CD8-positive, alpha-beta memory T cell (primary cell): ENCODE measurements around the gene USH2A. TPM values are rescaled to one million over a fixed set of nuclear protein-coding genes. Genes with fewer than 3 reads are reported as not detected.

ENCODE experiments used
- CTCF ChIA-PET: fragments of 350-600 bp; sonication (Branson Sonifier 250); formaldehyde crosslinking; loops from one replicate; lab custom pipeline; 2021; ENCODE audit warnings: antibody characterized with exemption; lab: Charles Lee
- POLR2A ChIA-PET: fragments of 350-600 bp; sonication (Branson Sonifier 250); formaldehyde crosslinking; loops from one replicate; lab custom pipeline; 2021; ENCODE audit warnings: antibody characterized with exemption; lab: Charles Lee
- DNase-seq, 5 donors: peaks; one replicate each; pipeline versions ENCODE4 v3.0.0 to v3.0.0-alpha.2; 2020 to 2022; ENCODE audit warnings: mixed read lengths in 1 of 5
- H3K27ac ChIP-seq: one replicate; pipeline ENCODE4 v1.7.0; 2013; ENCODE audit warnings: low read depth, mild to moderate bottlenecking, low read length, moderate library complexity
- H3K27me3 ChIP-seq: 2 replicates; pipeline ENCODE4 v1.7.0; 2013; ENCODE audit warnings: low read length, mild to moderate bottlenecking; ENCODE audit not compliant: insufficient read depth, poor library complexity, severe bottlenecking
- H3K36me3 ChIP-seq: 2 replicates; pipeline ENCODE4 v1.7.0; 2013; ENCODE audit warnings: mild to moderate bottlenecking, low read length, moderate library complexity; ENCODE audit not compliant: insufficient read depth
- H3K4me1 ChIP-seq: 2 replicates; pipeline ENCODE4 v1.7.0; 2013; ENCODE audit warnings: mild to moderate bottlenecking, low read length, moderate library complexity; ENCODE audit not compliant: insufficient read depth
- H3K4me3 ChIP-seq: 2 replicates; pipeline ENCODE4 v1.7.0; 2013; ENCODE audit warnings: mild to moderate bottlenecking, low read length
- H3K9me3 ChIP-seq: 2 replicates; pipeline ENCODE4 v1.7.0; 2013; ENCODE audit warnings: mild to moderate bottlenecking, low read length
- H3K27ac Mint-ChIP-seq, 8 donors: one replicate each; pipeline ENCODE4 v1.8.0; 2020 to 2021; ENCODE audit warnings: mixed read lengths in 8 of 8, mild to moderate bottlenecking in 6 of 8, inconsistent platforms in 3 of 8, moderate library complexity in 3 of 8
- H3K27me3 Mint-ChIP-seq, 2 donors: one replicate each; pipeline ENCODE4 v1.8.0; 2020 to 2021; ENCODE audit warnings: mixed read lengths in 2 of 2, mild to moderate bottlenecking in 1 of 2, moderate library complexity in 1 of 2
- H3K36me3 Mint-ChIP-seq, 3 donors: one replicate each; pipeline ENCODE4 v1.8.0; 2020 to 2021; ENCODE audit warnings: mixed read lengths in 3 of 3, inconsistent platforms in 1 of 3, mild to moderate bottlenecking in 1 of 3
- H3K4me1 Mint-ChIP-seq, 3 donors: one replicate each; pipeline ENCODE4 v1.8.0; 2020 to 2021; ENCODE audit warnings: mixed read lengths in 3 of 3, inconsistent platforms in 1 of 3, mild to moderate bottlenecking in 1 of 3
- H3K4me3 Mint-ChIP-seq, 7 donors: one replicate each; pipeline ENCODE4 v1.8.0; 2020 to 2021; ENCODE audit warnings: mixed read lengths in 7 of 7, mild to moderate bottlenecking in 6 of 7, moderate library complexity in 4 of 7, inconsistent platforms in 2 of 7
- H3K9me3 Mint-ChIP-seq, 5 donors: one replicate each; pipeline ENCODE4 v1.8.0; 2020 to 2022; ENCODE audit warnings: mixed read lengths in 5 of 5, mild to moderate bottlenecking in 3 of 5, moderate library complexity in 2 of 5, inconsistent platforms in 1 of 5
- polyA plus RNA-seq: library from polyadenylated mRNA; unstranded; fragments of 300-500 nt; fragmentation: Illumina TruSeq; gene quantifications from one replicate; pipeline ENCODE4 v1.2.3, GENCODE V29; 2021
- total RNA-seq, 2 experiments: library from RNA; stranded (reverse); gene quantifications; one replicate each; pipeline ENCODE4 v1.2.3, GENCODE V29; 2021

USH2A gene
- total and polyA plus RNA-seq, 3 experiments from 2014 or later: not detected

- ChIA-PET POLR2A (no interaction called here), CTCF (no interaction called here)
- no peaks in the 10 kb centered on the region for H3K36me3 Mint-ChIP-seq
- H3K27me3 Mint-ChIP-seq: no peaks in the 10 kb centered on the region
- H3K36me3 ChIP-seq: no peaks in the 10 kb centered on the region
- H3K27me3 ChIP-seq: no peaks in the 10 kb centered on the region
- no peaks in the 10 kb centered on the region for H3K4me1 ChIP-seq
- H3K4me3 Mint-ChIP-seq: no peak overlapping the region
- no peak overlapping the region for H3K4me3 ChIP-seq
- no peak overlapping the region for H3K27ac ChIP-seq
- H3K27ac Mint-ChIP-seq: no peak overlapping the region
- no peaks in the 10 kb centered on the region for H3K4me1 Mint-ChIP-seq
- no peak for DNase-seq
- H3K9me3 ChIP-seq: no peaks in the 10 kb centered on the region
- H3K9me3 Mint-ChIP-seq: peaks cover 9 to 40% (median 24%) of the 10 kb centered on the region in 5 donors
Measured at GRCh38 chr1:216457356-216457755, 34.1 kb upstream of the USH2A start.

DNA sequence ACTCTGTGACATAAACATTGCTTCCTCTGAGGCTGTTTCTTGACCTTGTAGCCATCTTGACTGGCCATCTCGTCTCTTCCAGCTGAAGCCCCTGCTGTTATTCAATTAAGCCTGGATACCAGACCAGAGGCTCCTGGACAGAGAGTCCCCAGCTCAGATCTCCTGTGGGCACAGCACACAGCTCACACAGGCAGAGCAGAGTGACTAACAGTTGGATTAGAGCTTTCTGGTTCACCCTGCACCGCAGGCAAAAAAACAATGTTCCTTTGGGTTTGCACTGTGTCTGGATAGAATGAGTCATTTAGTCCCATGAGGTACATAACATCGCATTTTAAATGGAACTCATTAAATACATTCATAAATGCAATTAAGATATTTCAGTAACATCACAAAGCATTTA is 33.4 kb upstream of the USH2A start:
- CTCF ChIA-PET: no interaction called here

DNA sequence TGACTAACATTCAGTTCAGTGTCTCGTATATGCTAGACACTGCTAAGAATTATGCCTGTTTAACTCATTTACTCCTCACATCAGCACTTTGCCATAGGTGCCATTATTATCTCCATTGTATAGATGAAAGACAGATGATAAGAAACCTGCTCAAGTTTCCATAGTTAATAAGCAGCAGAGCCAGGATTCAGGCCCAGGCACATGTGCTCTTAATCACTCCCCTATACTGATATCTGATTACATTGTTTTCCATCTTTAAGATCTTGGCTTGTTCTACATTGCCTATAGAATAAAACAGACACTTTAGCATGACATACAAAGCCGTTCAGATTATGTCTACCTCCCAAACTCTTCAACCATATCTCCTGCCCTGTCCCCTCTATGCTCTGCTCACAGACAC is 30.5 kb upstream of the USH2A start:
- H3K27ac ChIP-seq: no peak overlapping the region
- Mint-ChIP-seq H3K9me3 (peaks cover 9 to 47% (median 24%) of the 10 kb centered on the region in 5 donors), H3K27ac (no peak overlapping the region), H3K27me3 (no peaks in the 10 kb centered on the region), H3K4me1 (no peaks in the 10 kb centered on the region), H3K36me3 (no peaks in the 10 kb centered on the region), H3K4me3 (no peak overlapping the region)
- H3K36me3 ChIP-seq: no peaks in the 10 kb centered on the region
- ChIA-PET POLR2A (no interaction called here), CTCF (no interaction called here)
- no peaks in the 10 kb centered on the region for H3K4me1 ChIP-seq
- no peak overlapping the region for H3K4me3 ChIP-seq
- no peaks in the 10 kb centered on the region for H3K27me3 ChIP-seq
- H3K9me3 ChIP-seq: no peaks in the 10 kb centered on the region
- no peak for DNase-seq

More for the DNA sequence above, 33.4 kb upstream of the USH2A start:
- H3K4me3 ChIP-seq: no peak overlapping the region
- Mint-ChIP-seq H3K4me1 (no peaks in the 10 kb centered on the region), H3K4me3 (no peak overlapping the region), H3K9me3 (peaks cover 9 to 40% (median 24%) of the 10 kb centered on the region in 5 donors), H3K27me3 (no peaks in the 10 kb centered on the region), H3K36me3 (no peaks in the 10 kb centered on the region), H3K27ac (no peak overlapping the region)
- no peak overlapping the region for H3K27ac ChIP-seq
- no peaks in the 10 kb centered on the region for H3K4me1 ChIP-seq
- H3K27me3 ChIP-seq: no peaks in the 10 kb centered on the region
- no peaks in the 10 kb centered on the region for H3K36me3 ChIP-seq
- no peak for DNase-seq
- POLR2A ChIA-PET: no interaction called here
- no peaks in the 10 kb centered on the region for H3K9me3 ChIP-seq

- no peaks in the 10 kb centered on the region for H3K4me1 ChIP-seq
- POLR2A ChIA-PET: no interaction called here
- H3K27ac Mint-ChIP-seq: no peak overlapping the region
- H3K27ac ChIP-seq: no peak overlapping the region
- no peaks in the 10 kb centered on the region for H3K36me3 ChIP-seq
- H3K9me3 ChIP-seq: no peaks in the 10 kb centered on the region
- no peak overlapping the region for H3K4me3 ChIP-seq
- no peak overlapping the region for H3K4me3 Mint-ChIP-seq
- no peaks in the 10 kb centered on the region for H3K27me3 Mint-ChIP-seq
- H3K36me3 Mint-ChIP-seq: no peaks in the 10 kb centered on the region
- CTCF ChIA-PET: no interaction called here
- DNase-seq: no peak
- H3K4me1 Mint-ChIP-seq: no peaks in the 10 kb centered on the region
- no peaks in the 10 kb centered on the region for H3K27me3 ChIP-seq
- peaks cover 9 to 37% (median 25%) of the 10 kb centered on the region in 5 donors for H3K9me3 Mint-ChIP-seq
Measured at GRCh38 chr1:216450227-216450626, 27.0 kb upstream of the USH2A start.

GRCh38 chr1:216448011-216448510 is 24.8 kb upstream of the USH2A start:
- H3K4me3 Mint-ChIP-seq: no peak overlapping the region
- Histone ChIP-seq H3K4me3 (no peak overlapping the region), H3K36me3 (no peaks in the 10 kb centered on the region), H3K9me3 (no peaks in the 10 kb centered on the region), H3K27me3 (no peaks in the 10 kb centered on the region), H3K27ac (no peak overlapping the region), H3K4me1 (no peaks in the 10 kb centered on the region)
- H3K27ac Mint-ChIP-seq: no peak overlapping the region
- no peaks in the 10 kb centered on the region for H3K27me3 Mint-ChIP-seq
- DNase-seq: no peak
- ChIA-PET CTCF (no interaction called here), POLR2A (no interaction called here)
- no peaks in the 10 kb centered on the region for H3K4me1 Mint-ChIP-seq
- no peaks in the 10 kb centered on the region for H3K36me3 Mint-ChIP-seq
- H3K9me3 Mint-ChIP-seq: peaks cover 0 to 26% (median 24%) of the 10 kb centered on the region in 5 donors

- H3K36me3 ChIP-seq: no peaks in the 10 kb centered on the region
- H3K27me3 Mint-ChIP-seq: no peaks in the 10 kb centered on the region
- no peak overlapping the region for H3K27ac ChIP-seq
- H3K4me1 ChIP-seq: no peaks in the 10 kb centered on the region
- CTCF ChIA-PET: no interaction called here
- no peaks in the 10 kb centered on the region for H3K9me3 ChIP-seq
- no peaks in the 10 kb centered on the region for H3K27me3 ChIP-seq
- POLR2A ChIA-PET: no interaction called here
- no peak overlapping the region for H3K4me3 ChIP-seq
- peaks cover 0 to 15% (median 4%) of the 10 kb centered on the region in 5 donors for H3K9me3 Mint-ChIP-seq
- H3K4me3 Mint-ChIP-seq: no peak overlapping the region
- no peak overlapping the region for H3K27ac Mint-ChIP-seq
- no peaks in the 10 kb centered on the region for H3K36me3 Mint-ChIP-seq
- H3K4me1 Mint-ChIP-seq: no peaks in the 10 kb centered on the region
- DNase-seq: no peak
Measured at GRCh38 chr1:216437603-216438002, 14.4 kb upstream of the USH2A start.

- POLR2A ChIA-PET: no interaction called here
Measured at GRCh38 chr1:216434232-216434631, 11.0 kb upstream of the USH2A start.

DNA sequence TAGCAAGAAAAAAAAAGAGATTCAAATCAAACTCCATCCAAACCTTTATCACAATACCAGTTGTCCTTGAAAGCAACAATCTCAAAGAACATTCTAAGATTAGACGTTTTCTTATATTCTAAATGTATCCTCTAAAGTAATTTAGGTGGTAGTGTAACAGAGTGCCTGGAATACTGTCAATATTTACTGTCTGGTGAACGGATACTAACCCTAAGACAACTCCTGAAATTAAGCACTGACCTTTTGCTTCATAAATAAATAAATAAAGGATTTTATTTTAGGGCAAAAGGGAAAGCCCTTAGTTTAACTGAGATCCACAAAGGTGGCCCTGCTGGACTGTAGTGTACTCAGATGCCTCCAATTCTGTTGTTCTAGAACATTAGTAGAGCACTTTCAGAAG is 9.9 kb upstream of the USH2A start:
- DNase-seq: no peak
- no peaks in the 10 kb centered on the region for H3K9me3 ChIP-seq
- Mint-ChIP-seq H3K27ac (no peak overlapping the region), H3K27me3 (no peaks in the 10 kb centered on the region), H3K9me3 (peaks cover 2 to 27% (median 14%) of the 10 kb centered on the region in 5 donors), H3K4me3 (no peak overlapping the region), H3K4me1 (no peaks in the 10 kb centered on the region), H3K36me3 (no peaks in the 10 kb centered on the region)
- H3K4me3 ChIP-seq: no peak overlapping the region
- no peaks in the 10 kb centered on the region for H3K36me3 ChIP-seq
- ChIA-PET CTCF (no interaction called here), POLR2A (no interaction called here)
- no peaks in the 10 kb centered on the region for H3K4me1 ChIP-seq
- H3K27me3 ChIP-seq: no peaks in the 10 kb centered on the region
- no peak overlapping the region for H3K27ac ChIP-seq

More at GRCh38 chr1:216434232-216434631, 11.0 kb upstream of the USH2A start:
- H3K27me3 Mint-ChIP-seq: no peaks in the 10 kb centered on the region
- peaks cover 0 to 27% (median 15%) of the 10 kb centered on the region in 5 donors for H3K9me3 Mint-ChIP-seq
- H3K27me3 ChIP-seq: no peaks in the 10 kb centered on the region
- CTCF ChIA-PET: no interaction called here
- H3K36me3 ChIP-seq: no peaks in the 10 kb centered on the region
- H3K4me1 ChIP-seq: no peaks in the 10 kb centered on the region
- no peak overlapping the region for H3K27ac ChIP-seq
- H3K36me3 Mint-ChIP-seq: no peaks in the 10 kb centered on the region
- no peak overlapping the region for H3K4me3 ChIP-seq
- no peaks in the 10 kb centered on the region for H3K9me3 ChIP-seq
- H3K4me1 Mint-ChIP-seq: no peaks in the 10 kb centered on the region
- no peak overlapping the region for H3K4me3 Mint-ChIP-seq
- DNase-seq: no peak
- no peak overlapping the region for H3K27ac Mint-ChIP-seq
